Germinal center (tissue), 1 donor: ENCODE results near the gene SH3D19.
"Not testable (repeated sequence)": the region's sequence is repeated elsewhere in the genome, so short reads cannot be mapped to it uniquely, and the experiment has no call there.

Experiments
- DNase-seq: peaks from one replicate; pipeline ENCODE4 v3.0.0; 2012; ENCODE audit warnings: mixed read lengths, low spot score

SH3D19 gene

GRCh38 chr4:151321586-151321985, 3.8 kb downstream of the SH3D19 start:
- no peak for DNase-seq

GRCh38 chr4:151319490-151319889, 5.9 kb downstream of the SH3D19 start:
- DNase-seq, result no peak

- DNase-seq, result no peak
Observed at GRCh38 chr4:151318307-151319006, 6.9 kb downstream of the SH3D19 start.

- DNase-seq, result no peak
Observed at GRCh38 chr4:151316645-151317044, 8.8 kb downstream of the SH3D19 start.

- no peak for DNase-seq
Observed at GRCh38 chr4:151315212-151315886, 10.1 kb downstream of the SH3D19 start.

- no peak for DNase-seq
Observed at GRCh38 chr4:151314479-151314878, 10.9 kb downstream of the SH3D19 start.

GRCh38 chr4:151314010-151314355, 11.4 kb downstream of the SH3D19 start:
- DNase-seq, result no peak

- DNase-seq, result no peak
Observed at GRCh38 chr4:151313306-151314009, 11.9 kb downstream of the SH3D19 start.

- no peak for DNase-seq
Observed at GRCh38 chr4:151310124-151310728, 15.2 kb downstream of the SH3D19 start.

GRCh38 chr4:151304755-151305154, 20.6 kb downstream of the SH3D19 start:
- no peak for DNase-seq

GRCh38 chr4:151304226-151304625, 21.2 kb downstream of the SH3D19 start:
- DNase-seq, result no peak

GRCh38 chr4:151302432-151302831, 23.0 kb downstream of the SH3D19 start:
- DNase-seq, result no peak

GRCh38 chr4:151297170-151297569, 28.2 kb downstream of the SH3D19 start:
- DNase-seq, result no peak

- no peak for DNase-seq
Observed at GRCh38 chr4:151296227-151296626, 29.2 kb downstream of the SH3D19 start.

GRCh38 chr4:151294833-151295496, 30.4 kb downstream of the SH3D19 start:
- DNase-seq, result no peak

- no peak for DNase-seq
Observed at GRCh38 chr4:151292038-151292437, 33.4 kb downstream of the SH3D19 start.

- no peak for DNase-seq
Observed at GRCh38 chr4:151291485-151291884, 33.9 kb downstream of the SH3D19 start.

- DNase-seq, result no peak
Observed at GRCh38 chr4:151287409-151287808, 38.0 kb downstream of the SH3D19 start.

GRCh38 chr4:151284534-151285245, 40.7 kb downstream of the SH3D19 start:
- no peak for DNase-seq

- peak; percentile 24 for DNase-seq
Observed at GRCh38 chr4:151276787-151277562, 48.4 kb downstream of the SH3D19 start, which contains the start of gene PRSS48. Gene PRSS48 (plus strand): TSS chr4:151277161. CDS start chr4:151277173, 12 bp downstream.

GRCh38 chr4:151268905-151269304, 56.5 kb downstream of the SH3D19 start:
- DNase-seq, result not testable (repeated sequence)
